Measurements from ENCODE around the gene B3GAT1. TPM values are rescaled to one million over a fixed set of nuclear protein-coding genes. Genes with fewer than 3 reads are reported as not detected.

B3GAT1 gene
- total RNA-seq, 1 experiment from 2014 or later, result 34.3 TPM

- H4K20me1 ChIP-seq (ENCODE audit: control insufficient read depth, insufficient read depth, insufficient read length), result no peaks in the 10 kb centered on the region
- H3K4ac ChIP-seq (ENCODE audit: low read depth, low read length), result no peak overlapping the region
- Mint-ChIP-seq H3K27me3 (ENCODE audit: low read depth) (no peaks in the 10 kb centered on the region), H3K27ac (peak overlapping the region in 1 of 3 experiments; percentile 69; a peak in 1 of 7 replicates), H3K4me3 (no peak overlapping the region), H3K4me1 (peaks cover 9 to 10% of the 10 kb centered on the region in 2 experiments; a peak in 3 of 4 replicates), H3K9me3 (no peaks in the 10 kb centered on the region; a peak in 1 of 5 replicates), H3K36me3 (ENCODE audit: insufficient read depth in 1 of 3, low read depth in 3 of 3) (peaks cover 7 to 21% (median 16%) of the 10 kb centered on the region in 3 experiments; a peak in 4 of 7 replicates)
- no peak overlapping the region for H3K14ac ChIP-seq (ENCODE audit: insufficient read depth, low read length)
- H3K79me2 ChIP-seq (ENCODE audit: insufficient read depth, low read length), result peaks cover 1% of the 10 kb centered on the region; the same call in 1 of the 2 replicates
- H4K91ac ChIP-seq (ENCODE audit: insufficient read length, low read depth, low read length), result no peak overlapping the region
- no peak overlapping the region for H3K4me2 ChIP-seq (ENCODE audit: insufficient read depth, insufficient read length, low read length)
- no peak overlapping the region for H3K18ac ChIP-seq (ENCODE audit: insufficient read length, low read depth, low read length)
- no CpG with 5 or more reads among the region's 18 CpGs for WGBS (ENCODE audit: extremely low coverage, insufficient read length, low lambda C conversion rate)
- H3T11ph ChIP-seq (ENCODE audit: low read length), result no peak overlapping the region
- no peaks in the 10 kb centered on the region for H3K27me3 ChIP-seq (ENCODE audit: insufficient read depth, low read length)
- H3K79me1 ChIP-seq (ENCODE audit: insufficient read depth, low read depth, low read length, poor library complexity, severe bottlenecking), result no peaks in the 10 kb centered on the region
- H3K23me2 ChIP-seq (ENCODE audit: insufficient read length, low read depth, low read length, poor library complexity, severe bottlenecking), result no peaks in the 10 kb centered on the region
- no peak overlapping the region for H2BK120ac ChIP-seq (ENCODE audit: low read depth, low read length, poor library complexity, severe bottlenecking)
- no peak for TF ChIP-seq CTCF (conservative IDR thresholded peaks at IDR 0.05)
- no peak overlapping the region for H3K56ac ChIP-seq (ENCODE audit: insufficient read length, low read depth, low read length)
- no peak overlapping the region for H2BK5ac ChIP-seq (ENCODE audit: insufficient read length, low read length)
- H2BK20ac ChIP-seq (ENCODE audit: low read depth, low read length, poor library complexity, severe bottlenecking), result no peak overlapping the region
- no peak overlapping the region for H2BK15ac ChIP-seq (ENCODE audit: low read depth, low read length)
- no peak for DNase-seq
- no peaks in the 10 kb centered on the region for H3K9me3 ChIP-seq (ENCODE audit: control insufficient read depth, low read depth, low read length)
- H2AFZ ChIP-seq (ENCODE audit: low read length), result no peak overlapping the region
- H3K27ac ChIP-seq (ENCODE audit: insufficient read length, low read depth, low read length), result no peak overlapping the region
- no peak overlapping the region for H2AK5ac ChIP-seq (ENCODE audit: insufficient read length, low read length)
- no peak overlapping the region for H3K9ac ChIP-seq (ENCODE audit: extremely low read depth, insufficient read length, low read length)
- H4K5ac ChIP-seq (ENCODE audit: insufficient read length, low read depth, low read length), result no peak overlapping the region
- H3K23ac ChIP-seq (ENCODE audit: insufficient read length, low read depth, low read length), result no peak overlapping the region
- no peak overlapping the region for H4K8ac ChIP-seq (replicated peaks; ENCODE audit: insufficient read length, low read depth, low read length)
- no peaks in the 10 kb centered on the region for H3K4me1 ChIP-seq (ENCODE audit: insufficient read depth, low read length)
- no peak overlapping the region for H2BK12ac ChIP-seq (ENCODE audit: insufficient read length, low read depth, low read length)
Observed at GRCh38 chr11:134397304-134398078, 14.6 kb downstream of the B3GAT1 start.
